T-helper 1 cell (primary cell): ENCODE results near the gene OR5K3.
"Not testable (repeated sequence)": the region's sequence is repeated elsewhere in the genome, so short reads cannot be mapped to it uniquely, and the experiment has no call there.

ENCODE experiments used
- DNase-seq, 5 donors: peaks; one replicate each; pipeline ENCODE4 v3.0.0-alpha.2; 2012 to 2020
- total RNA-seq, 4 donors: gene quantifications; one replicate each; lab custom pipeline; 2026; lab: John Stamatoyannopoulos, UW

The OR5K3 gene, protein sequence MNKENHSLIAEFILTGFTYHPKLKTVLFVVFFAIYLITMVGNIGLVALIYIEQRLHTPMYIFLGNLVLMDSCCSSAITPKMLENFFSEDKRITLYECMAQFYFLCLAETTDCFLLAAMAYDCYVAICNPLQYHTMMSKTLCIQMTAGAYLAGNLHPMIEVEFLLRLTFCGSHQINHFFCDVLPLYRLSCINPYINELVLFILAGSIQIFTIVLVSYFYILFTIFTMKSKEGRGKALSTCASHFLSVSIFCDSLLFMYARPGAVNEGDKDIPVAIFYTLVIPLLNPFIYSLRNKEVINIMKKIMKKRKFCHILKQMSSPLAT
- total RNA-seq = 0 reads per million in 4 donors

DNA sequence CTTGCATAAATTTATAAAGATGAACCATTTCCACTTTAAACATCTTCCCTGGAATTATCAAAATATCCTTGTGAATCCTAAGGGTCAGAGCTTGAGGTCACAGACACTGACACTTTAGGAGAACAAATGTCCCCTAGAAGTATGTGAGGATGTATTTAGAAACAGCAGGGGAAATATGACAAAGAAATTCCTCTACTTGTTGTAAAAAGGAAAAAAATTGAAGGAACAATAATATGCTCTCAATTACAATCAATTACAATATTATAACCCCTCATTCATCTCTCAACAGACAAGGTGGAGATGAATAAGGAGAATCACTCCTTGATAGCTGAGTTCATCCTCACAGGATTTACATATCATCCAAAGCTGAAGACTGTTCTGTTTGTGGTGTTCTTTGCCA is at the start of gene OR5K3:
OR5K3 (plus strand) TSS at position 301 of the 400 bp plus-strand sequence; CDS start at position 301, 0 bp downstream.
- DNase-seq = no peak

DNA sequence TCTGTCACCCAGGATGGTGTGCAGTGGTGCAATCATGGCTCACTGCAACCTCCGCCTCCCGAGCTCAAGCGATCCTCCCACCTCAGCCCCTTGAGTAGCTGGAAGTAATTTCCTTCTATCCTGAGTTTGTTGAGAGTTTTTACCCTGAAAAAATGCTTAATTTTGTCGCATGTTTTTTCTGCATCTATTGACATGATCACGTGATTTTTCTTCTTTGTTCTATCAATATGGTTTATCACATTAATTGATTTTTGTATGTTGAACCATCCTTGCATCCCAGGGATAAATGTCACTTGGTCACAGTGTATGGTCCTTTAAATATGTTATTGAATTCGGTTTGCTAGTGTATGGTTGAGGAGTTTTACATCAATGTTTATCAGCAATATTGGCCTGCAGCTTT is 48.7 kb upstream of the OR5K3 start:
- DNase-seq = no peak

DNA sequence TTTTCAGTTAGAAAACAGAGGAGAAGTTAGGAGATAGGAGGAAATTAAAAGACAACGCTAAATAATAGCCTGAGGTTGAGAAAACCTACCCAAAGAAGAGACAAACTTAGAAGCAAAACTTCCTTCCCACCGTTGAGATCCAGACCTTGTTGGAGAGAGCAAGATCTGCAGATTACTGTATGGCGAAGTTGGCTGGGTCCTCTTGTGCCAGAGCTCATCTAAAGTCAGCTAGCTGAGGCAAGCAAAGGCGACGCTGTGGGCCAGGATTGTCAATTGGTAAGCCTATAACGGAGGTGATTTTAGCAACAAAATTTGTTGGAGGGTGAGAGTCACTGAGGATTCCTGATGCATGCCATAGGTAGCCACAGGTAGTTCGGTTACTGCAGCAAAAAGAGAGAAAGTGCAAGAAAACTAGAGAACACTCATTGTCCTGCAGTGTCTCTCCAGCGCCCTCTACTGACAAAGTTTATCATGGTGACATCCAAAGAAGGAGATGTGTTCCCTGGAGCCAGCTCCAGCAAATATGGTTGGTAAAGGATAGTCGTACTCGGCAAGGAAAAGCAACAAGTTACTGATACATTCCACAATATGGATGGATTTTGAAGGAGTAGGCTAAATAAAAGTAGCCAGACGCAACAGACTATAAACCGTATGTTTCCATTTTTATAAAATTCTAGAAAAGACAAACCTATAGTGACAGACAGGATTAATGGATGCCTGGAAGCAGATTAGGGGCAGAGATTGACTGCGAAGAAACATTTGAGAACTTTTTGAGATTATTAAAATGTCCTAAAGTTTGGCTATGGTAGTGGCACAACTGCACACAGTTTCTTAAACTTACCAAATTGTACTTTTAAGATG is 46.6 kb upstream of the OR5K3 start:
- DNase-seq = peak in 2 of 5 donors; percentile 11 to 58

DNA sequence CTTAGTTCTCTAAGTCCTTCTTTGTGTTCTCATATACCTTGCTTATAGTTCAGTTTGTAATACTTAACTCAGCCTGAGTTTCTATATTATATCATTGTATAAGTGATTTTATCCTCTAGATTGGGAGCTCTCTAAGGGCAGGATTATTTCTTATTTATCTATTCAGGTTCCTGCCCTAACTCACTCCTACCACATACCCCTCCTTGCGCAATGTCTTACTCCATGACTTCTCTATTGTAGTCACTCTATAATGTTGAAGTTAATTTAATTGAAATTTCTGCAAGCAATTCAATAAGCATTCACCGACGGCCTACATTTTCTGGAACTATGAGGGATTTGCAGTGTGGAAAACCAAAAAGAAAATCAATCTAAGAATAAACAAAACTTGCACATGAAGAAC is 40.4 kb upstream of the OR5K3 start:
- DNase-seq = no peak

DNA sequence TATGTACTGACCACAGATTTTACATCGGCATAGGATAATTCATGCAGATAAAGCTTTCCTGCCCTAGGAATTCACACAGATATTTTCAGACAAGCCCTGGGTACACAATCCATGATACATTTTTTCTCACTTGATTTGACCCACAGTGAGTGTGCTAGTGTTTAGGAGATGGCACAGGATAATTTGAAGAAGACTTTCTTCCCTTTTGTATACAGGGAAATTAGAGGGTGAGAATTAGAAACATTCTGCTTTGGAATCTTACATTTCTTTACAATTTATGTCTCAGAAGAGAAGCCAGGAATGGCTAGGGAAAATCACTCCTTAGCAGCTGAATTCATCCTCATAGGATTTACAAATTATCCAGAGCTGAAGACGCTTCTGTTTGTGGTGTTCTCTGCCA is 36.9 kb upstream of the OR5K3 start, which contains the start of gene OR5K4:
OR5K4 (plus strand) TSS at position 301 of the 400 bp plus-strand sequence; CDS start at position 301, 0 bp downstream.
- DNase-seq = no peak

DNA sequence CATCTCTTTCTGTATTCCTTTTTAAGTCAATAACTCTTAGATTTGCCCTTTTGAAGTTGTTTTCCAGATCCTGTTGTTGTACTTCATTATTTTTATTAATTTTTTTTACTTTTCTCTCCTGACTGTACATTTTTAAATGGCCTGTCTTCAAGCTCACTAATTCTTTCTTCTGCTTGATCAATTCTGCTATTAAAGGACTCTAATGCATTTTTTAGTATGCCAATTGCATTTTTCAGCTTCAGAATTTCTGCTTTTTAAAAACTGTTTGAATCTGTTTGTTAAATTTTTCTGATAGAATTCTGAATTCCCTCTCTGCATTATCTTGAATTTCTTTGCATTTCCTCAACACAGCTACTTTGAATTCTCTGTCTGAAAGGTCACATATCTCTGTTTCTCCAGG is 31.2 kb upstream of the OR5K3 start:
- no peak for DNase-seq

DNA sequence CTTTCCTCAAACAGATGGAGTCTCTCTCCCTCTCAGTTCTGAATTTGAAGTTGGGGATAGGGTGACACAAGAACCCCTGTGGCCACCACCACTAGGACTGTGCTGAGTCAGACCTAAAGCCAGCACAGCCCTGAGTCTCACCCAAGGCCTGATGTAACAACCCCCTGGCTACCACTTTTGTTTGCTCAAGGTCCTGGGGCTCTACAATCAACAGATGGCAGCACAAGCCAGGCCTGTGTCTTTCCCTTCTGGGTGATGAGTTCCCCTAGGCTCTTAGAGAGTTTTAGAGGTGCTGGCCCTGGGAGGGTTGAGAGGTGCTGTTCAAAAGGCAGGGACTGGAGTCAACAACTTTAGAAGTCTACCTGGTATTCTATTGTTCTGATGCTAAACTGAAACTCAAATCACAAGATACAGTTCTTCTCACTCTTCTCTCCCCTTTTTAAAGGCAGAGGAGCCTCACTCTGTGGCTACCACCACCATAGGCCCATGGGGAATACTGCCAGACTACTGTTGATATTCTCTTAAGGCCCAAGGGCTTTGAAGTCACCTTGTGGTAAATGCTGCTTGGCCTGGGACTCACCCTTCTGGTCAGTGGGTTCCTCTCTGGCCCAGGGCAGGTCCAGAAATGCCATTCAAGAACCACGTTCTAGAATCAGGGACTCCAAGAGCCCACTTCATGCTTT is 30.3 kb upstream of the OR5K3 start:
- peak in 1 of 5 donors; percentile 73 for DNase-seq

DNA sequence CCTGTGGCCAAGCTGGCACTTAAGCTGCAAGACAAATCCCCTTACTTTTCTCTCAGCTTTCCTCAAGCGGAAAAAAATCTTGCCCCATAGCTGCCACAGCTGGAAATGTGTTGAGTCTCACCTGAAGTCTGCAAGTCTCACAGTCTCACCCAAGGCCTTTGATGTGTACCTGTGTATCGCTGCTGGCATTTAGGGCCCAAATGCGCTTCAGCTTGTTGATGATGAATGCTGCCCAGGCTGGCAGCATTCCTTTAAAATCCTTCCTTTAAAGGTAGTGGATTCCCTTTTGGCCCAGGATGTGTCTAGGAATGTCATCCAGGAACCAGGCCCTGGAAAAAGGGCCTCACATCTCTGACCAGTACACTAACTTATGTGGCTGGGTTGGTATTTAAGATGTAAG is 29.8 kb upstream of the OR5K3 start:
- no peak for DNase-seq

DNA sequence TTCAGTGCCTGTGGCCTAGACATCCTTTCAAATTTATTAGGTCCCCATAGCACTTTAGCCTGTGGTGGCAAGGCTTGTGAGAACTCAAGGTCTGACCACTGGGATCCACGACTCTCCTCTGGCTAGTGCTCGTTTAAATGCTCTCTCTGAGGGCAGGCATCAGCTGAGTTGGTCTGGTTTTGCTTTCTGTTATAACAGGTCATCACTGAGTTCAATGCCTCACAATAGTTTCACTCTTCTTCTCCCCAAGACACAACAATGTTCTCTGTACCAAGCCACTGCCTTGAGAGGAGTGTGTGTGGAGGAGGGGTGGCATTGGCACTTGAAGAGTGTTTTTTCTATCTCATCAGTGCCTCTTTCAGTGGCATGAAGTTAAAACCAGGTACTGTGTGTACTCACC is 29.2 kb upstream of the OR5K3 start:
- peak in 1 of 5 donors; percentile 14 for DNase-seq

DNA sequence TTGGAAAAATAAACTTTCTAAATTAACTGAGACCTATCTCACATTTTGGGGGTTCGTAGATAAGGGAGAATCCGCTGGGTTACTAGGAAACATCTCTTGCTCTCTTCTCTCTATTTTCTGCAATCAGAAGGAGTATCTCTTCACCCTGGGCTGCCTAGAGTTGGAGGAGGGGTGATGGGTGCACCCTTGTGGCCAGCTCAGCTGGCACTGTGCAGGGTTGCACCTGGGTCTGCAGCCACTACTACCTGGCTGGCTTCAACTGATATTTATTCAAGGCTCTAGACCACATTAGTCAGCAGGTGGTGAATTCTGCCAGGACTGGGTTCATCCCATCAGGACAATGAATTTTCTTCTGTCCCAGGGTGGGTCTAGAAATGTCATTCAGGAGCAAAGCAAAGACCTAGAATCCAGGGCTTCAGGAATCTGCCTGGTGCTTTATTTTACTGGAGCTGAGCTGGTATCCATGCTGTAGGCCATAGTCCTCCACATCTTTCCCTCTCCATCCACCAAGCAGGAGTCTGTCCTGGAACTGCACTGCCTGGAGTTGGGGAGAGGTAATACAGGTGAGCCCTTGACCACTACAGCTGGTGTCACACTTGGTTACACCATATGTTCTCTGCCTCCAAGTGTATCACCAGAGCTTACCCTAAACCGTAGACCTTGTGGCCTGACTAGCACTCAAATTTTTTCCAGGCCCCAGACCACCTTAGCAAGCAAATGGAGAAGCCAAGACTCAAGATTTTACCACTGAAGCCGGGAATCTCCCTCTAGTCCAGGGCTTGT is 22.8 kb upstream of the OR5K3 start:
- DNase-seq = no peak

DNA sequence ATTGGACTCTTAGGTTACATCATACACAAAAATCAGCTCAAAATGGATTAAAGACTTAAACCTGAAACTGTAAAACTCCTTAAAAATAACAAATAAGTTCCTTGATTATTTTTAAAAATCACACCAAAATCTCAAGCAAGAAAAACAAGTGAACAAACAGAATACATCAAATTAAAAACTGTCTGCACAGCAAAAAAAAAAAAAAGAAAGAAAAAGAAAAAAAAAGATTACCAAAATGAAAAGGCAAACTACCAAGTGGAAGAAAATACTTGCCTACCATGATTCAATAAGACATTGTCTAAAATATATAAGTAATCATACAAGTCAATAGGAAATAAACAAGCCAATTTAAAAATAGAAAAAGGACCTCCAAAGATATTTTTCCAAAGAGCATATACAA is 19.3 kb upstream of the OR5K3 start:
- DNase-seq = no peak

DNA sequence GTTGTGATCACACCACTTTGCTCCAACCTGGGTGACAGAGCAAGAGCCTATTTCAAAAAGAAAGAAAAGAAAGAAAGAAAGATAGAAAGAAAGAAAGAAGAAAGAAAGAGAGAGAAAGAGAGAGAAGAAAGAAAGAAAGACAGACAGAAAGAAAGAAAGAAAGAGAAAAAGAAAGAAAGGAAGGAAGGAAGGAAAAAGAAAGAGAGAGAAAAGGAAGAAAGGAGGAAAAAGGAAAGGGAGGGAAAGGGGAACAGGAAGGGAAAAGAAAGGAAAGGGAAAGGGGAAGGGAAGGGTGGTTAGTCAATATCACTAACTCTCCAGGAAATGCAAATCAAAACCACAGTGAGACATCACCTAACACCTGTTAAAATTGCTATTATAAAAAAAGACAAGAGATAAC is 18.6 kb upstream of the OR5K3 start:
- no peak for DNase-seq

DNA sequence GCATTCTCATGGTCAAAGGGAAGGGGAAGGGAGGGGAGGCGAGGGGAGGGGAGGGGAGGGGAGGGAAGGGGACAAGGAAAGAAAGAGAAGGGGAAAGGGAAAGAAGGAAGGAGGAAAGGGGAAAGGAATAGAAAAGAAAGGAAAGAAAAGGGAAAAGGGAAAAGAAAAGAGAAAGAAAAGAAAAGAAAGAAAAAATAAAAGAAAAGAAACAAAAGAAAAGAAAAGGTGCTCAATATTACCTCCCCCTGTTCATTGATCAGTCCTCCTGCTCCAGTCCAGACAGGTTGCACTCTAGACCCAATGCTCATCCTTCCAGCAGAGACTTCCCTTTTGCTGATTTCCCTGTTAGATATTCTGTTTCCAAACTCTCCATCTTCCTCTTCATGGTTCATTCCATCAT is 18.0 kb upstream of the OR5K3 start:
- no peak for DNase-seq

DNA sequence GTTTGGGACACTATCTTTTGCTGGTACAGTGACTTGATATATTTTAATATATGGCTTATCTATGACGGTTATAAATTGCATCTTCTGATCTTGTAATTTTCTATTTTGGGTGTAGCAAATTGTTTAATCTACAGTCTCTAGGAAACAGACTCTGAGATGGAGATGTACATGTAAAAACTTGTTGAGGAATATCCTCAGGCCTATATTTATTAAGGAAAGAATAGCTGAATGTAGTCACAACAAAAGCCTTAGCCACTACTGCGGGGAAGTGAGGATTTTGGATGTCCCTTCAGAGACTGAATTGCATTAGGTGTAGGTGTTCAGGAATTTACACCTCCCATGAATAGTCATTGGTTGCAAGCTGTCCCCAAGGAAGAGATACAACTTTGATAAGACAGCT is 13.8 kb upstream of the OR5K3 start:
- DNase-seq = no peak

DNA sequence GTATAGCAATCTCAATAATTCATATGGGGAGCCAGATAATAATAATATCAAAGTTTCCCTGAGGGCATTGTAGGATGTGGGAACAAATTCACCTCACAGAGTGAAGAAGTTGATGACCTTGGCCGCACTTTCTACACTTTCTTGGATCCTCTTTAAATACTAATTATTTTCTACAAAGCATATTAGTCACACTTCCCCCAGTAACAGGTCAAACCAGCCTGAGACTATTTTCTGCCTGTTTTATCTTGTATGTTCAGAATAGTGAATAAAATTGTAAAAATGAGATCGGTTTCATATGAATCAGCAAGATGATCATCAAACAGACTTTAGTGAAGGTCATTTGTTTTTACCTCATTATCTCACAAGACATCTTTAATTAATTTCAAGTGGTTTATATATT is 2.3 kb upstream of the OR5K3 start:
- DNase-seq = no peak

DNA sequence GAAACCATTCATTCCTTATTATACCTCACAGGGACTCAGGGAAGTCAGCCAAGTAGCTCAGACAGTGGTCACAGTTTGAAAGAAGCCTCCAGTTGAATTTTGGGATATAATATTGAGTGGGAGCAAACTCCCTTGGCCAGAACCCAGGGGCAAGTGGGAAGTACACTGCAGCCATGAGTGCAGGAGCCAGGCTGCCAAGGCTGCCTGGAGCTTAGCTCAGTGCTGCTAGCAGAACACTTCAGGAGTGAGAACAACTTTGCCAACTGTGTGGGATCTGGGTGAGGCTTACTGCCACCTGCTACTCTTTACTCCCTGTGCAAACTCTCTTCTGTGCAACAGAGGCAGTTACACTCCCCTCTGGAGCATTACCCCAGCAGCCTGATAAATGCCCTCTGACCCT is 4.6 kb downstream of the OR5K3 start:
- DNase-seq = no peak

DNA sequence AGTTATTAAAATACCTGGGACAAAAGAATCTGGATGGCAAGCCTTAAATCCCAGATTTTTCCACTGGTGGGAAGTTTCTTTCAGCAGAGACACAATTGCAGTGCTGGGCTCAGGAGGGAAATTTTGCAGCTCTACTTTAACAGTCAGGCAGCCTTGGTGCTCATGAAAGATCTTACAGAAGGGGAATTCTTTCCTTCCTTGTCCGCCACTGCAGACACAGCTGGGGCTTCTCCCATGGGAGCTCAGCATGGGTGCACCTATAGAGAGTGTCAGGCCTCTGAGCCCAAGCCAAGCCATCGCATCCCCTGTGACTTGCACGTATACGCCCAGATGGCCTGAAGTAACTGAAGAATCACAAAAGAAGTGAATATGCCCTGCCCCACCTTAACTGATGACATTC is 6.0 kb downstream of the OR5K3 start:
- not testable (repeated sequence) for DNase-seq

DNA sequence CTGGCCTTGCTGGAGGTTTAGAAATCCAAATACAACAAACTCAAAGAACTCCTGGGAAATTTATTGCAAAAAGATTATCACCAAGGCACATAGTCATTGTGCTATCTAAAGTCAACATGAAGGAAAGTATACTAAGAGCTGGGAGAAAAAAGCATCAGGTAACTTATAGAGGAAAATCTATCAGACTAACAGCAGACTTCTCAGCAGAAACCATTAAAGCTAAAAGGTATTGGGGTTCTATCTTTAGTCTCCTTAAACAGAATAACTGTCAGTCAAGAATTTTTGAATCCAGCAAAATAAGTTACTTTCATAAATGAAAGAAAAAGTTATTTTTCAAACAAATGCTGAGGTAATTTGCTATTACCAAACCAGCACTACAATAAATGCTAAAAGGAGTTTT is 8.0 kb downstream of the OR5K3 start:
- no peak for DNase-seq

DNA sequence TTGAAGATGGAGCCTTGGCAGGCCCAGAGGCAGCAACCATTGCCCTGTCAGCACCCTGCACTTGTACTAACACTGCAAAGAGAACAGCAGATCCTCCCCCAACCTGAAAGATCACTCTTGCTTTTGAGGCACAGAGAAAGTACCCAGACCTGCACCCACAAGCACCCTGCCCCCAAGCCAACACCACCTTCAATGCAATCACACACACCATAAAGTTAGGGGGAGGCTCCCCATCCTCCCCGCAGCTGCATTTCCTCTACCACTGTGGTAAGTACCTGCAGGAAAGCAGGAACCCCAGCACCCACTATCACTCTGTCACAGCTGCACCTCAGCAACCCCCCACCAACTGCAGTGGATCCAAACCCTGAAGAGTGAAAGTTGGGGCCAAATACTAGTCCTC is 12.0 kb downstream of the OR5K3 start:
- no peak for DNase-seq

DNA sequence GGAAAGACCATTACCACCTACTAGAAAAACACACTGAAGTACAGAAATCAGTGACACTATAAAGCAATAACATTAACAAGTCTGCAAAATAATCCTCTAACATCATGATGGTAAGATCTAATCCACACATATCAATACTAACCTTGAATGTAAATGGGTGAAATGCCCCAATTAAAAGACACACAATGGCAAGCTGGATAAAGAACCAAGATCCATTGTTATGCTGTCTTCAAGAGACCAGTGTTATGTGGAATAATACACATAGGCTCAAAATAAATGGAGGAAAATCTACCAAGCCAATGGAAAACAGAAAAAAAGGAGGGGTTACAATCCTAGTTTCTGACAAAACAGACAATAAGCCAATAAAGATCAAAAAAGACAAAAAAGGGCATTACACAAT is 13.5 kb downstream of the OR5K3 start:
- DNase-seq = no peak

DNA sequence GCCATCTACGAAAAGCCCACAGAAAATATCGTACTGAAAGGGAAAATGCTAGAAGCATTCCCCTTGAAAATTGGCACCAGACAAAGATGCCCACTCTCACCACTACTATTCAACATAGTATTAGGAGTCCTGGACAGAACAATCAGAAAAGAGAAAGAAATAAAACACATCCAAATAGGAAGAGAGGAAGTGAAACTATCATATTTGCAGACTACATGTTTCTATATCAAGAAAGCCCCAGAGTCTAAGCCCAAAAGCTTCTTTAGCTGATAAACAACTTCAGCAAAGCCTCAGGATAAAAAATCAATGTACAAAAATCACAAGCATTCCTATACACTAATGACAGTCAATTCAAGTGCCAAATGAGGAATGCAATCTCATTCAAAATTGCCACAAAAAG is 15.6 kb downstream of the OR5K3 start:
- DNase-seq = no peak

DNA sequence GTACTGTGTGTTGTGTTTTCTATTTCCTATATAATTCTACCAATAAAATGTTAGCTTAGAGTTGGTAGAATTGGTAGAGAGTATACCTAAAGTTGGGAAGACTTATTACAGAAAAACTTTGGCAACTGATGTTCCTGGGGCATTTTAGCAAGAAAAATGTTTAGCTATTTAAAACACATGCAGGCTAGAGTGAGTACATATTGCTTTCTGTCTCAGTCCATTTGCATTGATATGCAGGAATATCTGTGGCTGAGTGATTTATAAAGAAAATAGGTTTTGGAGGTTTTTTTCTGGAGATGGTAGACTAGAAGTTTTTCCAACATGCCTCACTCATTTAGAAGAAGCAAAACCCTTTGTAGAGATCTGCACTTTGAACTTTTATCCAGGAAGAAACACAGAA is 42.1 kb downstream of the OR5K3 start:
- DNase-seq = no peak

DNA sequence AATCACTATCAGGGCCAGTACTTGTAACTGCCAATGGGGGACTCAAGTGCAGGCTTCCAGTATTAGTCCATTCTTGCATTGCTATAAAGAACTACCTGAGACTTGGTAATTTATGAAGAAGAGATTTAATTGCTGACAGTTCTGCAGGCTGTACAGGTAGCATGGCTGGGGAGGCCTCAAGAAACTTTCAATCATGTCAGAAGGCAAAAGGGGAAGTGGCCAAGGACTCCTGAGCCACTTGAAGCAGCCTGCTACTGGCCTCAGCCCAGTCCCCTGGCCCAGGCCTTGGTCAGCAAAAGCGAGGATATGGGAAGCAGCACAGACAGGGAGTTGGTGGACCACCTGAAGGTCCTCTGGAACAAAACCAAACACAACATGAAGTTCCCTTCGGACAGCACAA is 43.3 kb downstream of the OR5K3 start:
- DNase-seq = no peak
